ENCODE results near the gene CCM2L. TPM values are rescaled to one million over a fixed set of nuclear protein-coding genes. Genes with fewer than 3 reads are reported as not detected.

Gene CCM2L
- total RNA-seq (2014; rRNA removed; shearing (Covaris generic)) = 0.04 TPM in 1 of 2 replicates, not detected in the other

DNA sequence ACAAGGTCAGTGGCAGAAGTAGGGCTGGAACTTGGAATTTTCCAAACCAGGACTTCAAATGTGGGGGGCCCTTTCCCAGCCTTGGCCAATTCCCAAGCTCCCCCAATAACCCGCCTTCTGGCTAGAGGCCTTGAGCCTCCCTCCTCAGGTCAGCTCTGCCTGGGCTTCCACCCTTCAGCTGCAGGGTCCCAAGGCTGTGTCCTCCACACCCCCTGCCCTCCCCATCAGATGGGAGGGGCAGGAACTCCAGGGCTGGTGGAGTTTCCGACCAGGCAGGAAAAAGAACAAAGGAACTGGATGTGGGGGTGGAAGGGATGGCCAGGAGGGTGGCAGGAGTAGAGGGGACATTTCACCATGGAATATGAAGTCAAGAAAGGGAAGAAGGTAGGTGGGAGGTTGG, at the start of gene CCM2L:
TSS of gene CCM2L (plus strand) at position 338 of the 400 bp plus-strand sequence. CDS start at position 355, 17 bp downstream.
- no peak for DNase-seq (ENCODE audit: low spot score)

DNA sequence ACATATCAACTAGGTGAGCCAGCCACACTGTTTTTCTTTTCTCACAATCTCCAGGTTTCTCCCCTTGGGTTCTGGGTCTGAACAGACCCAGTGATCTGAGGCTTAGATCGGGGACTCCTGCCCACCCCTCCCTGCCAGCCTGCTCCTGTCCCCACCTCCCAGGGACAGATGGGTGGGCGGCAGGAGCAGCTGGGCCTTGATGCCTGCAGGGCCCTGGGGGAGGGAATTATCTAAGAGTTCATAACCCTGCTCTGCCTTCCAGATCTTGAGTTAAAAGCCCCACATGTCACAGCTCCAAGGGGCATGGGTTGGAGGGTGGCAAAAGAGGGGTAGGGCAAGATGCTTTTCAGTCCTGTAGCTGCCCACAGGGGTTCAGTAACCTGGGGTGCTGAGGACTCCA, 47.5 kb upstream of the CCM2L start:
- no peak for DNase-seq (ENCODE audit: low spot score)

DNA sequence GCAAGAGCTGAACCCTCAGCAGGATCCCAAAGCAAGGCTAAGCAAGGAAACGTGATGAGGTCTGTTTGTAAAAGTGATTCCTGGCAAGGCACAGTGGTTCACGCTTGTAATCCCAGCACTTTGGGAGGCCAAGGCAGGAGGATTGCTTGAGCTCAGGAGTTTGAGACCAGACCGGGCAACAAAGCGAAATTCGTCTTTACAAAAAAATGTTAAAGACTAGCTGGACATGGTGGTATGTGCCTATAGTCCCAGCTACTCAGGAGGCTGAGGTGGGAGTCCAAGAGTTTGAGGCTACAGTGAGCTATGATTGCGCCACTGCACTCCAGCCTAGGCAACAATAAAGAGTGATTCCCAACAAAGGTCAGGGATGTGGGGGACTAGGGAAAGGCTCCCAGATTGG, 46.3 kb upstream of the CCM2L start:
- no peak for DNase-seq (ENCODE audit: low spot score)

DNA sequence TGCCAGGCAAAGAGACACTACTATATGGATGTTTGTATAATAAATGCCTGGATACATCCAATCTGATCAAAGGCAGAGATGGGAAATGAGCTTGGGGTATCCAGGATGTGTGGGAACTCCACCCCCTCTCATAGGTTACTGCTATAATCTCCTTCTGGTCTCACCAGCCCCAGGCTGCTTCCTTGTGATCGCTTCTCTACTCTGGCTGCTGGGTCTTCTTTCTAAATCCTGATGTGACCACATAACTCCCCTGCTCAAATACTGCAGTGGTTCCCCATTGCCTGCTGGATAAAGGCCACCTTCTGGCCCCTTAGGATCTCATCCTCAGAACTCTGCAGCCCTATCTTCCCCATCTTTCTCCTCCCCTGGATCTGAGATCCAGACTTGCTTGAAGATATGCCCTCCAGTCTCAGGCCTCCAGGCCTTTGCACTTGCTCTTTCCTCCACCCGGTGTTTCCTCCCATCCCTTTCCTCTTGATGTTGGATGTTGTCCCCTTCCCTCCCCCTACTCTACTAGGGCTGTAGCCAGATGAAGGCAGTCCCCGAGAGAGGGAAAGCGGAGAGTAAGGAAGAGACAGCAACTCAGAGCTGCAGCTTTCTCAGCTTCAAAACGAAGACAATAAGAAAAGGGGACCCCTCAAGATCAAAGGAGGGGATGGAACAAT, 43.1 kb upstream of the CCM2L start:
- DNase-seq (ENCODE audit: low spot score) = no peak

DNA sequence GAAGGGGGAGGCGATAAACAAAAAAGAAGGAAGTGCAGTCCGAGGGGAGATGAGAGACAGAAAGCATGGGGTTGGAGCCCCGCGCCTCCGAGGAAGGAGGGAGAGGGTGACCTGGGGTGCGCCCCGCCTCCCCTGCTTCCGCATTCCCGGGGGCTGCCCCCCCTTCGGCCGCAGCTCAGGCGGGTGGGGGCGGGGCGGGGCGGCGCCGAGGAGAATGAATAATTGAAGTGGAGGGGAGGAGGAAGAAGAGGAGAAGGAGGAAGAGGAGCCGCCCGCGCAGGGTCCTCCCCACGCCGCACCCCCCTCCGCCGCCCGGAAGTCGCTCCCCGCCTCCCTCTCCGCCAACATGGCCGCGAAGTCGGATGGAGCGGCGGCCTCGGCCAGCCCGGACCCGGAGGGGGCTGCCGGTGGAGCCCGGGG, 42.4 kb upstream of the CCM2L start, which contains the start of gene XKR7:
TSS of gene XKR7 (plus strand) at position 322 of the 420 bp plus-strand sequence. CDS start at position 347, 25 bp downstream.
- no peak for DNase-seq (ENCODE audit: low spot score)

DNA sequence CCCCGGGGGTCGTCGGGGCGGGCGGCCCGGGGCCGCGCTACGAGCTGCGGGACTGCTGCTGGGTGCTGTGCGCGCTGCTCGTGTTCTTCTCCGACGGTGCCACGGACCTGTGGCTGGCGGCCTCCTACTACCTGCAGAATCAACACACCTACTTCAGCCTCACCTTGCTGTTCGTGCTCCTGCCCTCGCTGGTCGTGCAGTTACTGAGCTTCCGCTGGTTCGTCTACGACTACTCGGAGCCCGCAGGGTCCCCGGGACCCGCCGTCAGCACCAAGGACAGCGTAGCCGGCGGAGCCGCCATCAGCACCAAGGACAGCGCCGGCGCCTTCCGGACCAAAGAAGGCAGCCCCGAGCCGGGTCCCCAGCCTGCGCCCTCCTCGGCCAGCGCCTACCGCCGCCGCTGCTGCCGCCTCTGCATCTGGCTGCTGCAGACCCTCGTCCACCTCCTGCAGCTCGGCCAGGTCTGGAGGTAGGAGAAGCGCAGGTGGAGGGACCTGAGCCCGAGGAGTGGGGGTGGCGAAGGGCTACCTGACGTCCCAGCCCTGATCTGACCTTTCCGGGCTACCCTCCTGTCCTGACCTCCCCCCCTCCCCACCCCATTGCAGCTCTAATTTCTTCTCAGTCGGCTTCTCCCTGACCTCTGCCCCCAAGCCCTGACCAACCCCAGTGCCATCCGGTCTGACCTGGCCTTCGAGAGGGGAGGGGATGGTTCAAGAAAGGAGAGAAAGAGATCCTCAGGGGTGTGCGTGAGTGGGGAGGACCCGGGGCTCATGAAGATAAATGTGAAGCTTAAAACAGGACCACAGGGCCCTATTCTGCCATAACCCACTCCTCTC, 41.7 kb upstream of the CCM2L start:
- DNase-seq (ENCODE audit: low spot score) = peak; percentile 30

DNA sequence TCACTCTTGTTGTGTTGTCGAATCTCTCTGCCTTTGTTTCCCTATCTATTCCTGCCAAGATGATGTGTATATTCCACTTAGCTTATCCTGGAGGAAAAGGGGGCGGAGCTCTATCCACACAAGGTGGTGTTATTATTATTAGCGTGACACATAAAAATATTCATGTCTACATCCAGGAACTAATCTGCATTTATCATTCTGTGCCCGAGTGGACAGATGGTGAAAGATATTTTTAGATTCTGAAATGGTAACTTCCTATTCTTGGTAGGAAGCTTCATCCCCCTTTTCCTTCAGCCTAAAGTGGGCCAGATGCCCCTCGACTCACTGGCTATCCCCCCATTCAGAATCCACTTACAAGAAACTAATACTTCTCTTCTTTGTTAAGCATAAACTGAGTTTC, 40.2 kb upstream of the CCM2L start:
- no peak for DNase-seq (ENCODE audit: low spot score)

DNA sequence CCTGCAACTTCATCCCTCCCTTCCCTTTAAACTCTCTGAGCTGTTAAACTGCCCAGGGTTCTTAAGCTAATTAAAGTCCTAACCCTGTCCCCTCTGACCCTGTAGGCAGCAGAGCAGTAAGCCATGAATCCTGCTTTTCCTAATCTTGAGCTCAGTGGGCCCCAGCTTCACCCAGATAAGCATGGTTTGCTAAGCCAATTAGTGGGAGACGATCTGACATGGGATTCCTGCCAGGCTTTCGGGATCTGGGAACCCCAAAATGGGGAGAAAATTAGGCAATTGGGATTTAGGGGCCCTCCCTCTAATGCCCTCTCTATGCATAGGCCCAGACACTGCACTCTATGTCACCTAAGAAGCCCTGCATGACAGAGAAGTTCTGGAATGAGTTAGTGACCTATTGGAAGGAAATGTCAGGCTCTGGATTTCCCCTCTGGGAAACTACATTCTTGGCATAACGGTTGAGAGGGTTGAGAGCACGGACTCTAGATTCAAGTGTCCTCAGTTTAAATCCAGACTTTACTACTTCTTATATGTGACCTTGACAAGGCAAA, 37.7 kb upstream of the CCM2L start:
- no peak for DNase-seq (ENCODE audit: low spot score)

DNA sequence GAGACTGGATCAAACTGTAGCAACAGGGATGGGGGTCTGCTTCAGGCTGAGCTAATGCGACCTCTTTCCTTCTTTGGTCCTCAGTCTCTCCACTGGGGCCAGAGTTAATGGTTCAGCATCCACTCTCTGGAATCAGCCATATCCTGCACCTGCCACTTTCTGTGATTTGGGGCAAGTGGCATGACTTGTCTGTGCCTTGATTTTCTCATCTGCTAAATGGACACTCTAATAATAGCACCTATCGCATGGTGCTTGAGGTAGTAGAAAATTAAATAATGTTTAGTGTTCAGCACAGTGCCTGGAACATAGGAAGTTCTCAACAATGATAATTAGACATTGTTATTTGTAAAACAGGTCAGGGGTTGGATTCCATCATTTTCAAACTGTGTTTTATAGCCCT, 35.9 kb upstream of the CCM2L start:
- DNase-seq (ENCODE audit: low spot score) = no peak

DNA sequence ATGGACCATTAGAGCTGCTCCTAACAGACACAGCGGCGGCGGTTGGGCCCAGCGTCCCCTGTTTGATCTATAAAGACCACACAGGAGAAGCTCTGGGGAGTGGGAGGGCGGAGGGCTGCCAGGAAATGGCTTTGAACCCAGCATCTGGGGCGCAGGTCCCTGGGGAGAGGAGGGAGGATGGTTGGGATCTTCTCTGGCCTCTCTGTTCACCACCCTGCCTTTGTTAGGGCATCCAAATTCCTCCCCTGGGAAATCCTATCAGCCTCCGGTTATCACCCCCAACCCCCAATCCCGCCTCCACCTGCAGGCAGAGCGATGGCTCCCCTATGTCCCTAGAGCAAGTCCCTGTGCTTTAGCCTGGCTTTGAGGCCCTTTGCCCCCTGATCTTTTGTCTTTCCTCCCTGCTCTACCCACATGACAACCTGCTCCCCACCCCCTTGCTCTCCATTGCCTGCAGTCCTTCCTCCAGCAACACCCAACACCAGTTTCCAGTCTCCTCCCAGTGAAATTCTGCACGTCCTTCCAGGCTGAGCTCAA, 35.2 kb upstream of the CCM2L start:
- no peak for DNase-seq (ENCODE audit: low spot score)

DNA sequence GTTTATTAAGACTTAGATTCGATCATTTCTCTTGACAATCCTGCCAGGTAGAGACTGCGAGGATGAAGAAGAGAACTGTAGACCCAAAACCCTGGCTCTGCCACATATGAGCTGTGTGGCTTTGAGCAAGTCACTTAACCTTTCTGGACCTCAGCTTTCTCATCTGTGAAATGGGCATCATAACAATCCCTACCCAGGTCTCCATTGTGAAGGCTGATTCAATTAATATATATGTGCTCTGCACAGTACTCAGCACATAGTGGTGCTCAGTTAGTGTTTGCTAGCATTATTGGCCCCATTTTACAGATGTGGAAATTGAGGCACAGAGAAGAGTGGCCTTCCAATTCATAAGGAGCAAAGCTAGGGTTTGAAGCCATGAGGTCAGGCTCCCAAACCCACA, 34.4 kb upstream of the CCM2L start:
- DNase-seq (ENCODE audit: low spot score) = no peak

DNA sequence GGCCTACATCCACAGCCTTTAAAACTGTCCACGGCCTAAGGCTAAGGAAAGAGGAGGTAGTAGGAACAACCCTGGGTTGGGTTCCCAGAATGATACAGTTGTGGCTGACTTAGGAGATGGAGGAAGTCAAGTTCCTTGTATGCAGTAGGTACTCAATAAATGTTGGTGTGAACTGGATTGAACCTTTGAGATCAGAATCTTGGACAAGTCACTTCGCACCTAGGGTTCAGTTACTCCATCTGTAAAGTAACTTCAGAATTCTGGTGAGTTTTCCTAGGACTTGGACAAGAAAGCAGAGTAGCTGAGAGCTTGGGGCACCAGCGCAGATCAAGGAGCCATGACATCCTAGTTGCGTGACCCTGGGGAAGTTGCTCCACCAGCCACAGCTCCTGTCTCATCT, 33.2 kb upstream of the CCM2L start:
- no peak for DNase-seq (ENCODE audit: low spot score)

DNA sequence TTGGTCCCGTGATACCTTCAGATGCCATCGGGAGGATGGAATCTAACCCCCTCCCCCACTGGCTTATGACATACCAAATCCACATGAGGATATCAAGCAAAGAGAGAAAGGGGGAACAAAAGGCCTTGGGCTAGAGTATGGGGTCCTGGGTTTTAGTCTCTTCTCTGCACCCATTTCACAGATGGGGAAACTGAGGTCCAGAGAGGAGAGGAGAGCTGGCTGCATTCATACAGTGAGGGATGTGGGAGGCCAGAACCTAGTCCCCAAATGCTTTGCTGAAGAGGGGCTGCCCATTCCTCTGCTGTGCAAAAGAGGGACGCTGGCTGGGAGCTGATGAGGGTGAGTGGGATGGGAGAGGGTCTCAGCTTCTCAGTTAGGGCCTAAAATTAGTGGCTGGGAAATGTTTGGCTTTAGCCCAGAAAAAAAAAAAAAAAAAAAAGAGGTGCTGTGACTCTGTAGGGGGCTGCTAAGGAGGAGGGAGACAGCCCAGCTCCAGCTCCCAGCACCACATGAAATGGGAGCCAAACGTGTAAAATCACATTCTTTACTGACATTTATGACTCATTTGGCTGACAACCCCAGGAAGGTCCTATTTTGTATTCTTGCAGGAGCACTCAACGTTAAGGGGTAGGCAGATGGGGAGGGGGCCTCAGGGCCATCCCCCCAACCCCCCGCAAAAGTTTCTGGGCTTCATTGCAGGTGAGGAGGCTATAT, 30.4 kb upstream of the CCM2L start:
- no peak for DNase-seq (ENCODE audit: low spot score)

DNA sequence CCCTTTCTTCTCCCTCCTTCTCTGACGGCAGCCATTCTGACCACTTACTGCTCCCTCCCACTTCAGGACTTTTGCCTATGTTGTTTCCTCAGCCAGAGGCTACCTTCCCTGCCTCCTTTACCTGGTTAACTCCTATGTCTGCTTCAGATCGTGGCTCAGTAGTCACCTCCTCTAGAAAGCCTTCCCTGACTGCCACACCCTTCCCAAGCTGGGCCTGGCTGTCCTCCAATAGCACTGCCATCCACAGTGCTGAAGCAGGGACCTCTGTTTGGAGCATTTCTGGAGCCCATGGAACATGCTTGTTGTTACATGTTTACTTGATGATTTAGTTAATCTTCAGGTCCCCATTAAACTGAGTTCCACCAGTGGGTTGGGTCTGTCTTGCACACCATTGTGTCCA, 28.5 kb upstream of the CCM2L start:
- no peak for DNase-seq (ENCODE audit: low spot score)

DNA sequence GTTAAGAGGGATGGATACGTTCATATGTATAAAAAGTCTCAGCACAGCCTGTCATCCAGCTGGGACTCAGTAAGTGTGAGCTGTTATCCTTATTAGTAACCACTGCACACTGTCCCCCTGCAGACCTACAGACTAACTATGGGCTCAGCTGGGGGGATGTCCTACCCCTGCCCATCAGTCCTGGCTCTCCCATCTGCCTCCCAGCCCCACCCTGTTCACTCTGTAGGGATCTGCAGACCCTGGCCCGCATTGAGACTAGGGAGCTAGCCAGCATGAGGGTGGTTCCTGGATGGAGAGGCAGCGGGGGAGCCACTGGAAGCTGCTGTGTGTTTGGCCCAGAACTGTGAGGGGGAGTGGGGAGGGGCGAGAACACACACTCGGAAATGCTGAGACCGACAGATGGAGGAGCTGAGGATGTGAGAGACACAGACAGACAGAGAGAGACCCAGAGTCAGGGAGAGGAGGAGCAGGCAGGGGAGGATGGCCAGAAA, 25.2 kb upstream of the CCM2L start:
- no peak for DNase-seq (ENCODE audit: low spot score)

DNA sequence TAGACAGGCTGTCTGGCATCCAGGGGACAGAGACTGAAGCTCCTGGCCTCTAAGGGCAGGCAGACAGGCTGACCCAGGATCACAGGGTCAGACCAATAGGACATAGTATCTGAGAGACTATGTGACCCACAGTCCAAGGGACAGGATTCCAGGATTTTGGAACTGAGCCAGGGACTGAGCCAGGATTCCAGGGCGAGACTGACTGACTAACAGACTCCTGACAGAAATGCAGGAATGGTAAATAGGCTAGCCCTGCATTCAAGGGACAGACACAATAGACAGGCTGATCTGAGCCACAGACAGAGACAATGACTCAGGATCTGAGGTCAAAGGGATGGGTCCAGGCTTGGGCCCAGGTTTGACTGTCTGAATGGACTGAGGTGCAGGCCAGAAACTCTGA, 22.5 kb upstream of the CCM2L start:
- DNase-seq (ENCODE audit: low spot score) = no peak

DNA sequence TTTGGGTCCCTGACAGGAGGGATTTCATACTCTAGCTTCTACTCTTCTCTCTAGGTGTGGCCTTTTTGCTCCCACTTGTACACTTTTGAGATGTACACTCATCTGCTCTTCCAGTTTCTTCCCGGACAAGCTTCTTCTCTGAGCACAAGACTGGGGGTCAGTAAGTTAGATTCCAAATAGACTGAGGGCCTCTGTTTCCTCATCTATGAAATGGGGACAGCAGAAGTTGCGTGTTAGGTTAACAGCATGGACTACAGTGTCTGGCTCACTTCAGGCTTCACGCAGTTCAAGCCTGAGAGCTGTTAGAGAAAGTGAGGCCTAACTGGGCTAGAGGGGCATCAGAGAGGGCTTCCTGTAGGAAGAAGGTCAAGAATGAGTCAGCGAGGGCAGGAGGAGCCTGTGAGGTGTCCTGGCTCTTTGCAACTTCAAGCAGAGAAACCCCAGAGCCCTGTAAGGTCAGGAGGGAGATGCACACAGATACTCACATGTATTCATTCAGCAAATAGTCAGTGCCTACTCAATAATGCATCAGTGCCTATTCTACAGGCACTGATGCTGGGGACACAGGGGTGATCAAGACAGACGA, 21.7 kb upstream of the CCM2L start:
- no peak for DNase-seq (ENCODE audit: low spot score)

DNA sequence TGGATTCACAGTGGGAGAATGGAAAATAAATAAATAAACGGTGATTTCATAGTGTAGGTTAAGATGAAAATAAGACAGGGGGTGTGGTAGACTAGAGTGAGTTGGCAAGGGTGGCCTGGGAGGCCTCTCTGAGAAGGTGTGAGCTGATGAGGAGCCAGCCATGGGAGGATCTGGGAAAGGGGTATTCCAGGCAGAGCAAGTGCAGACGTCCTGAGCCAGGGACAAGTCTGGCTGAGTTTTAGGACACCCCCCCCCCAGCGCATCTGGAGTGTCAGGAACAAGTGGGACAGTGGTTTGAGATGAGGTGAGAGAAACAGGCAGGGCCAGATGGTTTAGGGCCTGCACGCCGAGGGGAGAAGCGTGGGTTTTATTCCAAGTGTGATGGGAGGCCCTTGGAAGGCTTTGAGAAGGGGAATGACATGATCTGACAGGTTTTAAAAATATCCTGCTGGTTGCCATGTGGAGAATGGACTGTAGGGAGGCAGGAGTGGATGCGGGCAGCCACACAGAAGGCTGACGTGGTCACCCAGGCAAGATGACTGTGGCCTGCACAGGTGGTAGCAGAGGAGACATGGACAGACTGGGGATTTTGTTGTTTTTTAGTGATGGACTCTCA, 21.1 kb upstream of the CCM2L start:
- DNase-seq (ENCODE audit: low spot score) = no peak

DNA sequence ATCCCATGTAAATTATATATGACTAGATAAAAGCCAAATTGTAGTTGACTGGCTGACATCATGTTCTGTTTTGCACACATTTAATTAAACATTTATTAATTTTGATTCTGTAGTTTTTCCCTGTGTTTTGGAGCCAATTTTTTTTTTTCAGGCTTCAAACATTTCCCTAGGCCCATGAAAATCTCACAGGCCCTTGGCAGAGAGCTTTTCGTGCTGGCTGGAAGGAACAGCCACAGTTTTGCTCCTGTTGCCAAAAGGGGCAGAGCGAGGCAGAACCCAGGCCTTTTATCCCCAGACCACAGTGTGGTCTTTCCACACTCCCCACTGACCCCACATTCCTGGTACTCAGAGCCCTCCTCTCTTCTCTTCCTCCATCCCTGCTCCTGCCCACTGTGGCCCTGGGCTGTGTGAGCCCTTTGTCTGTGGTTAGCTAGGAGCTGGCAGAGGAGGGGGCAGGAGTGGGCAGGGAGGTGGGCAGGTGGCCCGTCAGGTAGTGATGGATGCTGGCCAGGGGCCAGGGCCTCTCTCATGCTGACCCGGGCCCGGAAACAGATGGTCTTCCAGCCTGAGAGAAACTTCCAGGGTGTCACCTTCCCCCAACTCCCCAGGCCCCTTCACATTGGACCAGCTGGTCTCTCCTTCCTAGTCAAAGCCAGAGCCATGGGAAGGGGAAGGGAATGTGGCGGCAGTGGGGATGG, 19.4 kb upstream of the CCM2L start:
- no peak for DNase-seq (ENCODE audit: low spot score)

DNA sequence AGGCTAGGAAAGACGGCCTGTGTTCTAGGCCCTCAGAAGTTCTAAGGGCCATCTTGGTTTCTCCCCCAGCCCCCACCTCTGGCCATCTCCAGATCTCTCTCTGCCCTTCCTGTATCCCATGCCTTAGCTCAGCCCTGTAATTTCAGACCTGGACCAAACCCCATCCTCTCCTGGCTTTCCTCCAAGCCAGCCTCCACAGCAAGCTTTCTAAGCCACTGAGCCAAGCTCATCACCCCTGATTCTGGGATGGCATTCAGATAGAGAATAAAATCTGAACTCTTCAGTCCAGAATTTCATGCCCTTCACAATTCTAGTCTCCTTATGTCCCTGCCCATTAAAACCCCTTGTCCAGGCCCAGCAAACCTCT, 18.9 kb upstream of the CCM2L start:
- DNase-seq (ENCODE audit: low spot score) = no peak
